D341Med (cell line): ENCODE results near the gene NKAIN2.

Experiments
- DNase-seq: peaks from one replicate; pipeline ENCODE4 v3.0.0; 2012; ENCODE audit warnings: low spot score

Gene NKAIN2

GRCh38 chr6:123803504-123804013, at the start of gene NKAIN2:
Gene NKAIN2, plus strand, starts transcription at chr6:123803865.
- DNase-seq = peak; percentile 73

GRCh38 chr6:123759472-123759871, 44.2 kb upstream of the NKAIN2 start:
- no peak for DNase-seq

GRCh38 chr6:123763904-123764303, 39.8 kb upstream of the NKAIN2 start:
- DNase-seq = no peak

- DNase-seq = no peak
Measured at GRCh38 chr6:123764722-123765121, 38.9 kb upstream of the NKAIN2 start.

GRCh38 chr6:123768921-123769320, 34.7 kb upstream of the NKAIN2 start:
- DNase-seq = no peak

GRCh38 chr6:123769431-123769830, 34.2 kb upstream of the NKAIN2 start:
- DNase-seq = no peak

GRCh38 chr6:123770247-123770949, 33.3 kb upstream of the NKAIN2 start:
- DNase-seq = no peak

- DNase-seq = no peak
Measured at GRCh38 chr6:123771126-123771525, 32.5 kb upstream of the NKAIN2 start.

GRCh38 chr6:123777563-123777962, 26.1 kb upstream of the NKAIN2 start:
- no peak for DNase-seq

- no peak for DNase-seq
Measured at GRCh38 chr6:123780021-123780420, 23.6 kb upstream of the NKAIN2 start.

GRCh38 chr6:123784330-123784729, 19.3 kb upstream of the NKAIN2 start:
- no peak for DNase-seq

- DNase-seq = no peak
Measured at GRCh38 chr6:123785039-123785438, 18.6 kb upstream of the NKAIN2 start.

- DNase-seq = no peak
Measured at GRCh38 chr6:123788319-123788718, 15.3 kb upstream of the NKAIN2 start.

GRCh38 chr6:123794190-123794589, 9.5 kb upstream of the NKAIN2 start:
- DNase-seq = no peak

- no peak for DNase-seq
Measured at GRCh38 chr6:123794799-123795198, 8.9 kb upstream of the NKAIN2 start.

GRCh38 chr6:123801067-123801466, 2.6 kb upstream of the NKAIN2 start:
- DNase-seq = no peak

GRCh38 chr6:123802351-123802696, 1.3 kb upstream of the NKAIN2 start:
- DNase-seq = peak; percentile 23

GRCh38 chr6:123802697-123803503, 765 bp upstream of the NKAIN2 start:
- peak; percentile 89 for DNase-seq

- no peak for DNase-seq
Measured at GRCh38 chr6:123804014-123804786, 535 bp downstream of the NKAIN2 start.

GRCh38 chr6:123804787-123805540, 1.3 kb downstream of the NKAIN2 start:
- no peak for DNase-seq

GRCh38 chr6:123805921-123806320, 2.3 kb downstream of the NKAIN2 start:
- no peak for DNase-seq

- no peak for DNase-seq
Measured at GRCh38 chr6:123806561-123806960, 2.9 kb downstream of the NKAIN2 start.
